ENCODE results near the gene C1GALT1. TPM values are rescaled to one million over a fixed set of nuclear protein-coding genes. Genes with fewer than 3 reads are reported as not detected.

The C1GALT1 gene
- total RNA-seq, 1 experiment from 2014 or later = 27.2 TPM

- Histone ChIP-seq H3K27me3 (ENCODE audit: insufficient read depth, low read length) (no peaks in the 10 kb centered on the region), H3K4me3 (replicated peaks in 1 of 2; ENCODE audit: low read depth in 1 of 2, low read length in 2 of 2) (no peak overlapping the region), H3K4me1 (ENCODE audit: control insufficient read depth in 1 of 2, insufficient read depth in 2 of 2, low read length in 2 of 2) (no peaks in the 10 kb centered on the region), H4K20me1 (ENCODE audit: insufficient read depth) (no peaks in the 10 kb centered on the region), H3K79me2 (ENCODE audit: insufficient read depth, low read length) (no peaks in the 10 kb centered on the region), H3K27ac (ENCODE audit: low read depth, low read length) (no peak overlapping the region), H2AFZ (ENCODE audit: low read depth, low read length, poor library complexity, severe bottlenecking) (no peak overlapping the region), H3K9me2 (ENCODE audit: insufficient read depth) (no peaks in the 10 kb centered on the region), H3K4me2 (ENCODE audit: low read length) (no peak overlapping the region), H3K9ac (ENCODE audit: low read length) (no peak overlapping the region), H3K9me3 (ENCODE audit: control insufficient read depth in 1 of 2, insufficient read depth in 1 of 2, low read depth in 1 of 2, low read length in 2 of 2) (0 out of 4 replicates have a peak, but pooled peaks cover 0 to 3% of the 10 kb centered on the region in 2 experiments), H3K36me3 (ENCODE audit: control insufficient read depth in 1 of 2, insufficient read depth in 2 of 2, low read length in 2 of 2) (no peaks in the 10 kb centered on the region)
- RAD21 ChIA-PET (ENCODE audit: low non-redundant PET in 1 of 2, low total read pairs in 2 of 2, uncharacterized antibody in 2 of 2, unreplicated experiment in 2 of 2) = no interaction called here
- intact Hi-C loops (cut with micrococcal nuclease) = no loop called here
- TF ChIP-seq CBX3 (IDR thresholded peaks at IDR 0.05; ENCODE audit: low read depth) (no peak), MAX (IDR thresholded peaks at IDR 0.05) (no peak), REST (IDR thresholded peaks at IDR 0.05; ENCODE audit: low read depth) (no peak), ZFX (IDR thresholded peaks at IDR 0.05) (no peak), CEBPB (IDR thresholded peaks at IDR 0.05; ENCODE audit: low read depth) (no peak), SRF (IDR thresholded peaks at IDR 0.05; ENCODE audit: low read depth) (no peak), YY1 (IDR thresholded peaks at IDR 0.05; ENCODE audit: extremely low read depth, insufficient replicate concordance, low read depth, low read length) (no peak), ZBTB33 (IDR thresholded peaks at IDR 0.05; ENCODE audit: extremely low read depth, insufficient replicate concordance, low read length) (no peak), EZH2phosphoT487 (IDR thresholded peaks at IDR 0.05; ENCODE audit: borderline replicate concordance) (no peak), POLR2AphosphoS5 (IDR thresholded peaks at IDR 0.05; ENCODE audit: low read depth, low read length) (no peak)
- POLR2A ChIA-PET = no interaction called here
- DNase-seq (ENCODE audit: low read depth, low spot score) (no peak), ATAC-seq (no peak)
- no TSS peak for BruUV-seq (replicated peaks)
- CTCF ChIA-PET = no interaction called here
Measured at GRCh38 chr7:7169296-7169695, 13.0 kb upstream of the C1GALT1 start.

All from HCT116 (cell line).